ENCODE data around the gene FFAR1.
"Not testable (repeated sequence)": the region's sequence is repeated elsewhere in the genome, so short reads cannot be mapped to it uniquely, and the experiment has no call there.

Gene FFAR1

GRCh38 chr19:35344511-35345031 lies 3.1 kb upstream of the FFAR1 start:
- peak; percentile 27 for DNase-seq

GRCh38 chr19:35345671-35346111 lies 2.0 kb upstream of the FFAR1 start:
- peak; percentile 18 for DNase-seq

- DNase-seq, result peak; percentile 26
These were observed 1.3 kb upstream of the FFAR1 start for GRCh38 chr19:35346193-35347052.

- DNase-seq, result peak; percentile 28
These were observed 212 bp downstream of the FFAR1 start for GRCh38 chr19:35347930-35348298.

- peak; percentile 19 for DNase-seq
These were observed 1.4 kb downstream of the FFAR1 start for GRCh38 chr19:35348911-35349611.

GRCh38 chr19:35349614-35350521 lies 2.2 kb downstream of the FFAR1 start:
- peak; percentile 26 for DNase-seq

- DNase-seq, result no peak
These were observed 2.9 kb downstream of the FFAR1 start for GRCh38 chr19:35350591-35350990.

GRCh38 chr19:35351411-35352176 lies 3.9 kb downstream of the FFAR1 start:
- peak; percentile 26 for DNase-seq

- DNase-seq, result no peak
These were observed 4.4 kb downstream of the FFAR1 start for GRCh38 chr19:35352177-35352447.

GRCh38 chr19:35352448-35353304 lies 5.0 kb downstream of the FFAR1 start:
- peak; percentile 54 for DNase-seq

GRCh38 chr19:35353635-35354034 lies 5.9 kb downstream of the FFAR1 start:
- no peak for DNase-seq

GRCh38 chr19:35354898-35355297 lies 7.2 kb downstream of the FFAR1 start:
- no peak for DNase-seq

GRCh38 chr19:35355791-35356460 lies 8.2 kb downstream of the FFAR1 start:
- DNase-seq, result no peak

- no peak for DNase-seq
These were observed 10.3 kb downstream of the FFAR1 start, which contains the start of gene FFAR3 for GRCh38 chr19:35357867-35358573. FFAR3 (plus strand) TSS chr19:35358460; CDS start chr19:35358891, 431 bp downstream.

GRCh38 chr19:35358834-35359233 lies 11.1 kb downstream of the FFAR1 start:
- not testable (repeated sequence) for DNase-seq

- DNase-seq, result not testable (repeated sequence)
These were observed 11.7 kb downstream of the FFAR1 start for GRCh38 chr19:35359395-35359794.

GRCh38 chr19:35360081-35360480 lies 12.4 kb downstream of the FFAR1 start:
- not testable (repeated sequence) for DNase-seq

GRCh38 chr19:35360880-35361420 lies 13.2 kb downstream of the FFAR1 start:
- no peak for DNase-seq

- no peak for DNase-seq
These were observed 14.7 kb downstream of the FFAR1 start for GRCh38 chr19:35362261-35363000.

Measured in activated CD4-positive, CD25-positive, alpha-beta regulatory T cell treated with anti-CD3 and anti-CD28 coated beads, Interleukin-2, amount 50 U/mL, for 72 hours (primary cell).